Psoas muscle (tissue), 8 donors: Measurements from ENCODE around the gene CCDC148. TPM values are rescaled to one million over a fixed set of nuclear protein-coding genes. Genes with fewer than 3 reads are reported as not detected.
"Not testable (repeated sequence)": the region's sequence is repeated elsewhere in the genome, so short reads cannot be mapped to it uniquely, and the experiment has no call there.

Experiments used
- ATAC-seq, 4 donors: fragments of 200-7000 bp; cut with Tn5 transposase; one replicate each; pipeline ENCODE4 v1.9.1; 2020; ENCODE audit warnings: moderate library complexity in 3 of 4, mild to moderate bottlenecking in 2 of 4
- DNase-seq, 2 donors: peaks; one replicate each; pipeline ENCODE4 v3.0.0-alpha.2; 2020
- H3K27ac ChIP-seq: fragments of 200-600 bp; one replicate; pipeline ENCODE4 v1.8.0; 2022
- H3K27me3 ChIP-seq, 3 donors: fragments of 200-600 bp in 1 of 3; one replicate each; pipeline versions ENCODE4 v1.6.1 to v1.8.0; 2013 to 2022; ENCODE audit warnings: low read length in 2 of 3, mild to moderate bottlenecking in 2 of 3, moderate library complexity in 1 of 3; ENCODE audit not compliant: insufficient read depth in 3 of 3
- H3K36me3 ChIP-seq, 2 donors: fragments of 200-600 bp in 1 of 2; one replicate each; pipeline versions ENCODE4 v1.6.1 to v1.8.0; 2013 to 2022; ENCODE audit warnings: low read depth in 1 of 2, mild to moderate bottlenecking in 1 of 2, moderate library complexity in 1 of 2; ENCODE audit not compliant: insufficient read depth in 1 of 2
- H3K4me1 ChIP-seq: fragments of 200-600 bp; one replicate; pipeline ENCODE4 v1.8.0; 2022
- H3K4me3 ChIP-seq: fragments of 200-600 bp; one replicate; pipeline ENCODE4 v1.8.0; 2022; ENCODE audit warnings: mild to moderate bottlenecking
- H3K9me3 ChIP-seq: fragments of 200-600 bp; one replicate; pipeline ENCODE4 v1.8.0; 2022
- WGBS, 3 donors: extraction: QIAGEN DNeasy Blood & Tissue Kit; methylation state at CpG; one replicate each; pipeline versions ENCODE4 v1.1.6 to v1.1.7; 2013; 5-methylcytosine and 5-hydroxymethylcytosine counted together
- intact Hi-C, 2 donors: fragments of 100-400 bp; cut with DNase I; formaldehyde crosslinking; loops; one replicate each; pipeline versions ENCODE4 v1.11.0 to v1.14.2; 2022
- polyA plus RNA-seq, 3 donors: library from polyadenylated mRNA; stranded (reverse); fragments of 200-250 nt; gene quantifications; one replicate each; pipeline ENCODE4 v1.2.3, GENCODE V29; 2013
- total RNA-seq, 4 donors: library from RNA; stranded (reverse); fragmentation: NEBNext Ultra II Directional in 2 of 4; extraction: Animal tissue kit (Norgen Biotek cat#: 25700) in 2 of 4; gene quantifications; one replicate each; pipeline versions ENCODE4 v1.2.1 to v1.2.4, GENCODE V29; 2021 to 2023
- TF ChIP-seq, protein P1 (sequence below): fragments of 200-600 bp; IDR thresholded peaks from one replicate; pipeline ENCODE4 v1.8.0; 2022; ENCODE audit warnings: antibody characterized with exemption
- donor health status: healthy with polysubstance abuse.
- donor health status: DM: no; HTN: no; CAD: no; lungs with moderate emphysema.
- donor health status: Bipolar disorder and iron deficiency.
- donor health status: healthy.
- donor health status: DM: yes; HTN: yes; CAD: no.
- donor health status: DM: no; HTN: no; CAD: no.
- donor health status: DM: no; HTN: no; CAD: no.
- donor health status: DM: yes; HTN: yes; CAD: no.

The CCDC148 gene
- total and polyA plus RNA-seq, 7 donors, result 0.10 TPM; not detected in 6

GRCh38 chr2:158478816-158479215, 22.3 kb upstream of the CCDC148 start:
- ATAC-seq (no peak), DNase-seq (no peak)
- Histone ChIP-seq H3K9me3 (no peaks in the 10 kb centered on the region), H3K27ac (no peak overlapping the region), H3K36me3 (no peaks in the 10 kb centered on the region), H3K27me3 (no peaks in the 10 kb centered on the region), H3K4me3 (no peak overlapping the region), H3K4me1 (peaks cover 5% of the 10 kb centered on the region)
- WGBS, 3 donors, result 43 to 57% (median 45%) methylated on average over 1 of the region's 1 CpG
- TF ChIP-seq, protein P1, sequence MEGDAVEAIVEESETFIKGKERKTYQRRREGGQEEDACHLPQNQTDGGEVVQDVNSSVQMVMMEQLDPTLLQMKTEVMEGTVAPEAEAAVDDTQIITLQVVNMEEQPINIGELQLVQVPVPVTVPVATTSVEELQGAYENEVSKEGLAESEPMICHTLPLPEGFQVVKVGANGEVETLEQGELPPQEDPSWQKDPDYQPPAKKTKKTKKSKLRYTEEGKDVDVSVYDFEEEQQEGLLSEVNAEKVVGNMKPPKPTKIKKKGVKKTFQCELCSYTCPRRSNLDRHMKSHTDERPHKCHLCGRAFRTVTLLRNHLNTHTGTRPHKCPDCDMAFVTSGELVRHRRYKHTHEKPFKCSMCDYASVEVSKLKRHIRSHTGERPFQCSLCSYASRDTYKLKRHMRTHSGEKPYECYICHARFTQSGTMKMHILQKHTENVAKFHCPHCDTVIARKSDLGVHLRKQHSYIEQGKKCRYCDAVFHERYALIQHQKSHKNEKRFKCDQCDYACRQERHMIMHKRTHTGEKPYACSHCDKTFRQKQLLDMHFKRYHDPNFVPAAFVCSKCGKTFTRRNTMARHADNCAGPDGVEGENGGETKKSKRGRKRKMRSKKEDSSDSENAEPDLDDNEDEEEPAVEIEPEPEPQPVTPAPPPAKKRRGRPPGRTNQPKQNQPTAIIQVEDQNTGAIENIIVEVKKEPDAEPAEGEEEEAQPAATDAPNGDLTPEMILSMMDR, result no peak
- intact Hi-C loops, result no loop called here

DNA sequence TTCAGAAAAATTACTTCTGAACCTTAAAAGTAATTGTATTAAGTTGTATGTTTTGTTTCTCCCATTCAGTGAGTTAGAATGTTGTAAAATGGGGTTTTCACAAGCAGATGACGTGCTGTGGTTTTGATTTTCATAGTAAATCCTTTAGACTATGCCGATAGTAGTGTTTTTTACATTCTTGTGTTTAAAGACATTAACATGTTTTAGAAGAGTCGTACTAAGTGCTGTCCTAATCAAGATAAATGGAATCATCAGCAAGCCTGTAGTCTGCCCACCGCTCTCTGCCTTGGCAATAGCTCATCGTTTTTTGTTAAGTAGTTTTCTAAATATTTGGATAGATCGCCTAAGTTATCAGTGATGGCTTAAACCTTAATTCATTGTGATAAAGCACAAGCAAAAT, 21.7 kb upstream of the CCDC148 start:
- 73 to 79% (median 78%) methylated on average over 6 of the region's 6 CpGs for WGBS, 3 donors
- DNase-seq (no peak), ATAC-seq (no peak)
- no peak overlapping the region for H3K27ac ChIP-seq
- no peak overlapping the region for H3K4me3 ChIP-seq
- peaks cover 5% of the 10 kb centered on the region for H3K4me1 ChIP-seq
- H3K27me3 ChIP-seq, result no peaks in the 10 kb centered on the region
- no peaks in the 10 kb centered on the region for H3K36me3 ChIP-seq
- intact Hi-C loops, result no loop called here
- H3K9me3 ChIP-seq, result no peaks in the 10 kb centered on the region
- TF ChIP-seq, protein P1, result no peak

- Histone ChIP-seq H3K9me3 (peaks cover 3% of the 10 kb centered on the region), H3K4me1 (peaks cover 5% of the 10 kb centered on the region), H3K36me3 (no peaks in the 10 kb centered on the region), H3K27me3 (no peaks in the 10 kb centered on the region), H3K27ac (no peak overlapping the region), H3K4me3 (no peak overlapping the region)
- TF ChIP-seq, protein P1, result no peak
- intact Hi-C loops, result no loop called here
- DNase-seq (no peak), ATAC-seq (no peak)
- 68 to 73% (median 69%) methylated on average over 3 of the region's 3 CpGs for WGBS, 3 donors
These were observed 20.6 kb upstream of the CCDC148 start for GRCh38 chr2:158477202-158477601.

GRCh38 chr2:158474526-158475011, 18.0 kb upstream of the CCDC148 start:
- H3K27ac ChIP-seq, H3K4me1 ChIP-seq, DNase-seq, H3K9me3 ChIP-seq, intact Hi-C loops, H3K36me3 ChIP-seq, H3K4me3 ChIP-seq, ATAC-seq, H3K27me3 ChIP-seq: not testable (repeated sequence)
- WGBS, 3 donors, result 91 to 97% (median 93%) methylated on average over 3 of the region's 3 CpGs

GRCh38 chr2:158473719-158474392, 17.3 kb upstream of the CCDC148 start:
- intact Hi-C loops, result no loop called here
- no peaks in the 10 kb centered on the region for H3K36me3 ChIP-seq
- H3K4me1 ChIP-seq, result peaks cover 5% of the 10 kb centered on the region
- H3K4me3 ChIP-seq, result no peak overlapping the region
- no peak overlapping the region for H3K27ac ChIP-seq
- TF ChIP-seq, protein P1, result no peak
- 85 to 89% (median 86%) methylated on average over 8 of the region's 8 CpGs for WGBS, 3 donors
- no peaks in the 10 kb centered on the region for H3K27me3 ChIP-seq
- H3K9me3 ChIP-seq, result peaks cover 3% of the 10 kb centered on the region
- ATAC-seq (no peak), DNase-seq (no peak)

- intact Hi-C loops, ATAC-seq, DNase-seq, H3K9me3 ChIP-seq, H3K4me1 ChIP-seq, H3K27me3 ChIP-seq, H3K4me3 ChIP-seq, H3K36me3 ChIP-seq, H3K27ac ChIP-seq: not testable (repeated sequence)
- WGBS, 3 donors, result 97 to 99% (median 98%) methylated on average over 3 of the region's 3 CpGs
These were observed 16.7 kb upstream of the CCDC148 start for GRCh38 chr2:158473300-158473699.

- 96 to 99% (median 99%) methylated on average over 3 of the region's 3 CpGs for WGBS, 3 donors
- DNase-seq, intact Hi-C loops, ATAC-seq, H3K9me3 ChIP-seq, H3K4me3 ChIP-seq, H3K27ac ChIP-seq, H3K36me3 ChIP-seq, H3K27me3 ChIP-seq, H3K4me1 ChIP-seq: not testable (repeated sequence)
These were observed 16.3 kb upstream of the CCDC148 start for GRCh38 chr2:158472829-158473228.
